Kidney tubule cell (primary cell): ENCODE data around the gene PSMD13.
"Not testable (repeated sequence)": the region's sequence is repeated elsewhere in the genome, so short reads cannot be mapped to it uniquely, and the experiment has no call there.

ENCODE experiments used
- DNase-seq: peaks from one replicate; pipeline ENCODE4 v3.0.0-alpha.2; 2018; ENCODE audit warnings: low spot score

Gene PSMD13

GRCh38 chr11:236774-237767 is at the start of gene PSMD13:
Gene PSMD13, plus strand, starts transcription at chr11:236976. Its CDS starts 74 bp downstream, at chr11:237050.
- DNase-seq: peak; percentile 81

- not testable (repeated sequence) for DNase-seq
These were observed 47.5 kb upstream of the PSMD13 start for GRCh38 chr11:189200-189783.

GRCh38 chr11:189843-190311 is 46.9 kb upstream of the PSMD13 start:
- not testable (repeated sequence) for DNase-seq

GRCh38 chr11:190546-190945 is 46.2 kb upstream of the PSMD13 start:
- not testable (repeated sequence) for DNase-seq

GRCh38 chr11:191490-192478 is 45.0 kb upstream of the PSMD13 start:
- DNase-seq: not testable (repeated sequence)

GRCh38 chr11:192674-193128 is 44.1 kb upstream of the PSMD13 start, which contains the start of gene SCGB1C1:
Gene SCGB1C1, plus strand, starts transcription at chr11:193078. Its CDS starts 22 bp downstream, at chr11:193100.
- not testable (repeated sequence) for DNase-seq

- DNase-seq: not testable (repeated sequence)
These were observed 43.3 kb upstream of the PSMD13 start for GRCh38 chr11:193481-193880.

- DNase-seq: no peak
These were observed 39.7 kb upstream of the PSMD13 start for GRCh38 chr11:196786-197731.

- no peak for DNase-seq
These were observed 39.0 kb upstream of the PSMD13 start for GRCh38 chr11:197741-198235.

- no peak for DNase-seq
These were observed 38.5 kb upstream of the PSMD13 start for GRCh38 chr11:198236-198806.

- DNase-seq: no peak
These were observed 37.7 kb upstream of the PSMD13 start for GRCh38 chr11:199004-199581.

GRCh38 chr11:199782-200181 is 37.0 kb upstream of the PSMD13 start:
- DNase-seq: no peak

- DNase-seq: no peak
These were observed 36.4 kb upstream of the PSMD13 start for GRCh38 chr11:200224-201003.

GRCh38 chr11:201966-202365 is 34.8 kb upstream of the PSMD13 start:
- no peak for DNase-seq

- DNase-seq: no peak
These were observed 34.3 kb upstream of the PSMD13 start for GRCh38 chr11:202490-202889.

GRCh38 chr11:203056-203944 is 33.5 kb upstream of the PSMD13 start:
- DNase-seq: no peak

- no peak for DNase-seq
These were observed 32.7 kb upstream of the PSMD13 start for GRCh38 chr11:203945-204586.
